ENCODE results near the gene AXL.

GRCh38 chr19:41307090-41307875, 88.3 kb downstream of the AXL start:
- no peak for TF ChIP-seq MAX (IDR thresholded peaks at IDR 0.05)
- no peak for TF ChIP-seq GABPA (IDR thresholded peaks at IDR 0.05; ENCODE audit: borderline replicate concordance, insufficient read depth, low read length)
- no peak for TF ChIP-seq POLR2A (IDR thresholded peaks at IDR 0.05; ENCODE audit: control extremely low read depth in 1 of 2, low read depth in 2 of 2, low read length in 2 of 2)
- no peak for TF ChIP-seq CTCF (IDR thresholded peaks at IDR 0.05; ENCODE audit: control extremely low read depth in 1 of 3, insufficient read depth in 1 of 3, low read depth in 1 of 3, low read length in 3 of 3)
- TF ChIP-seq SRF (IDR thresholded peaks at IDR 0.05; ENCODE audit: low read depth, low read length): no peak
- TF ChIP-seq GTF2F1 (IDR thresholded peaks at IDR 0.05; ENCODE audit: borderline replicate concordance, low read depth, low read length): no peak
- no peak for TF ChIP-seq TCF12 (IDR thresholded peaks at IDR 0.05; ENCODE audit: low read depth, low read length)

Measured in H1 (cell line).